Stimulated activated memory B cell treated with anti-CD40 and anti-IgM and Interleukin-4, amounts not matched to agents 10 μg/mL and 1 μg/mL and 100 μg/mL, for 72 hours (primary cell): ENCODE data around the gene CCNK.

Experiments used
- ATAC-seq: fragments of 150-1000 bp; cut with Tn5 transposase; 2 replicates; pipeline ENCODE4 v1.10.0; 2021
- H3K27ac Mint-ChIP-seq: one replicate; pipeline ENCODE4 v1.8.0; 2022; ENCODE audit warnings: mild to moderate bottlenecking, mixed read lengths
- H3K27me3 Mint-ChIP-seq: one replicate; pipeline ENCODE4 v1.8.0; 2022; ENCODE audit warnings: mixed read lengths
- H3K36me3 Mint-ChIP-seq: one replicate; pipeline ENCODE4 v1.8.0; 2022; ENCODE audit warnings: mixed read lengths
- H3K4me1 Mint-ChIP-seq: one replicate; pipeline ENCODE4 v1.8.0; 2022; ENCODE audit warnings: mixed read lengths
- H3K4me3 Mint-ChIP-seq: one replicate; pipeline ENCODE4 v1.8.0; 2022; ENCODE audit warnings: mild to moderate bottlenecking, moderate library complexity, mixed read lengths
- H3K9me3 Mint-ChIP-seq: one replicate; pipeline ENCODE4 v1.8.0; 2022; ENCODE audit warnings: mixed read lengths

The CCNK gene

DNA sequence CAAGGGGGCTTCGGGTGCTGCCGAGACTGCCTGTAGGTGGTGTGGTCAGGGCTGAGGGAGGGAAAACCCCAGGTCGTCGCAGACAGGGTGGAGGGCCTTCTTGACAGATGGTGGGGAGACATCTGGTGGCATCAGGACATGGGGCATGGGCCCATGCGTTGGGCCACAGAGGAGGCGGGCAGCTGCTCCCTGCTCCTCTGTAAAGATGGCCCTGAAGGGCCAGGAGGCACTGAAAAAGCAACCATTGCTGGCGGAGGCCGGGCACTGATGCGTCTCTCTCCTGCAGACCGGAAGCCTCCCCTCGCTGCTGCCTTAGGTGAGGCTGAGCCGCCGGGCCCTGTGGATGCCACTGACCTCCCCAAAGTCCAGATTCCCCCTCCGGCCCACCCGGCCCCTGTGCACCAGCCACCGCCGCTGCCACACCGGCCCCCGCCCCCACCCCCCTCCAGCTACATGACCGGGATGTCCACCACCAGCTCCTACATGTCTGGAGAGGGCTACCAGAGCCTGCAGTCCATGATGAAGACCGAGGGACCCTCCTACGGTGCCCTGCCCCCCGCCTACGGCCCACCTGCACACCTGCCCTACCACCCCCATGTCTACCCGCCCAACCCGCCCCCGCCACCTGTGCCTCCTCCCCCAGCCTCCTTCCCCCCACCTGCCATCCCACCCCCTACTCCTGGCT lies 28.8 kb downstream of the CCNK start:
- Mint-ChIP-seq H3K4me1 (peaks cover 13% of the 10 kb centered on the region), H3K27ac (peak overlapping the region; percentile 30), H3K4me3 (no peak overlapping the region), H3K36me3 (peaks cover 47% of the 10 kb centered on the region), H3K9me3 (no peaks in the 10 kb centered on the region), H3K27me3 (no peaks in the 10 kb centered on the region)
- no peak for ATAC-seq

DNA sequence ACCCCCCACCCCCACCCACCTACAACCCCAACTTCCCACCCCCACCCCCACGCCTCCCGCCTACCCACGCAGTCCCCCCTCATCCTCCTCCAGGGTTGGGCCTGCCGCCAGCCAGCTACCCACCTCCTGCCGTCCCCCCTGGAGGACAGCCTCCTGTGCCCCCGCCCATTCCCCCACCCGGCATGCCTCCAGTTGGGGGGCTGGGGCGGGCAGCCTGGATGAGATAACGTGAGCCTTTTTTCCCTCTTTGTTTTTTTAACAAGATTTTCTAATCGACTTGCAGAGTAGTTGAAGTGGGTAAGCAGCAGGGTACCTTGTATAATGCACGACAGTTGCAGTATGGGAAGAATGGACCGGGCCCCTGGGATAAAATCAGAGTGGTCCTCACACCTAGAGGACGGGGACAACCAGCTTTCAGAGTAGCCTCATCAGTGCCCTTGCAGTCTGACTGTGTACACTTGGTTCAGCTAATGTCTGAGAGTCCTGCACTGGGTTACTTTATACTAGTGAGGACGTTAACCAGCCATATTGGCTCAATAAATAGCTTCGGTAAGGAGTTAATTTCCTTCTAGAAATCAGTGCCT lies 29.4 kb downstream of the CCNK start:
- no peak for ATAC-seq
- no peak overlapping the region for H3K4me3 Mint-ChIP-seq
- H3K27me3 Mint-ChIP-seq: no peaks in the 10 kb centered on the region
- H3K36me3 Mint-ChIP-seq: peaks cover 41% of the 10 kb centered on the region
- no peak overlapping the region for H3K27ac Mint-ChIP-seq
- no peaks in the 10 kb centered on the region for H3K9me3 Mint-ChIP-seq
- H3K4me1 Mint-ChIP-seq: peaks cover 13% of the 10 kb centered on the region

DNA sequence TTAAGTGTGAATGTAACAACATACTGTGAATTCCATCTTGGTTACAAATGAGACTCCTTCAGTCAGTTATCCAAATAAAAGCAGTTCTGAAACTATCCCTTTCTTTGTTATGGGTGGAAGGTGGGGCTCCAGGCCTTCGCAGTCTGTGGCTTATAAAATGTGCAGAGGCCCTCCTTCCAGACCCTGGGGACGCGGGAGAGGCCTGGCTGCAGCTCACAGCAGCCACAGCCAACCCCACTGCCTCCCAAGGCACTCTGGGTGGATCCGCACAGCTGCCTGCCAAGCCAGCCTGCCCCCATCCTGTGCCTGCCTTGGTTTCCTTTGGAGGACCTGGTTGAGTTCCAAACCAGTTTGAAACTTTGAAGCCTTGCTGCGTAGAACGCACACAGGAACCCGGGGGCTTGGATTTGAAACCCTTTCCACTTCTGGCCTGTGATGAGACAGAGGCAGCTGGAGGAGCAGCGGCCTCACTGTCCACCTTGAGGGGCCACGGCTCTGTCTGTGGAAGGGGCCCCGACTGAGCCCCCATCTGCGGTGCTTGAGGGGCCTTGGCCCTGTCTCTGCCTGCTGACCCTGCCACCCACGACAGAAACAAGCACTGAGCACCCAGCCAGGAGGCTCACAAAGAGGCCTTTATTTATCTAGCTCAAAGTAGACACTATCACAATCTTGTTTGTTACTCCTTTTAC lies 30.4 kb downstream of the CCNK start:
- Mint-ChIP-seq H3K4me1 (peaks cover 13% of the 10 kb centered on the region), H3K27ac (no peak overlapping the region), H3K27me3 (no peaks in the 10 kb centered on the region), H3K4me3 (no peak overlapping the region), H3K9me3 (no peaks in the 10 kb centered on the region), H3K36me3 (peaks cover 32% of the 10 kb centered on the region)
- no peak for ATAC-seq

DNA sequence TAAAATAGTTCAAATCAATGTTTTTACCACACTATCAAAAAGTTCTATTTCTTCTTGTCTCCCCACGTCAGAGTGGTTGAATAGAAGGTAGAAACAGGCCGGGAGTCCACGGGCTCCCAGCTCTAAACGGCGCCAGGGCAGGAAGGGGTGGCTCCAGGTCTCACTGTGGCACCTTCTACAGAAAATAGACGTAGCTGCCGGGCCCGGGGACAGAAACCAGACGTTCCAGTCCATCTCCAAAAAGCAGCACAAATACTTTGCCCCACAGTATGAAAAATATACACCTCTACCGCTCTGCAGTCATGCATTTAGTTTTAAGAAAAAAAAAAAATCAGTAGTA lies 30.9 kb downstream of the CCNK start:
- H3K36me3 Mint-ChIP-seq: peaks cover 27% of the 10 kb centered on the region
- no peaks in the 10 kb centered on the region for H3K9me3 Mint-ChIP-seq
- no peak for ATAC-seq
- no peaks in the 10 kb centered on the region for H3K27me3 Mint-ChIP-seq
- no peak overlapping the region for H3K27ac Mint-ChIP-seq
- no peak overlapping the region for H3K4me3 Mint-ChIP-seq
- peaks cover 13% of the 10 kb centered on the region for H3K4me1 Mint-ChIP-seq

DNA sequence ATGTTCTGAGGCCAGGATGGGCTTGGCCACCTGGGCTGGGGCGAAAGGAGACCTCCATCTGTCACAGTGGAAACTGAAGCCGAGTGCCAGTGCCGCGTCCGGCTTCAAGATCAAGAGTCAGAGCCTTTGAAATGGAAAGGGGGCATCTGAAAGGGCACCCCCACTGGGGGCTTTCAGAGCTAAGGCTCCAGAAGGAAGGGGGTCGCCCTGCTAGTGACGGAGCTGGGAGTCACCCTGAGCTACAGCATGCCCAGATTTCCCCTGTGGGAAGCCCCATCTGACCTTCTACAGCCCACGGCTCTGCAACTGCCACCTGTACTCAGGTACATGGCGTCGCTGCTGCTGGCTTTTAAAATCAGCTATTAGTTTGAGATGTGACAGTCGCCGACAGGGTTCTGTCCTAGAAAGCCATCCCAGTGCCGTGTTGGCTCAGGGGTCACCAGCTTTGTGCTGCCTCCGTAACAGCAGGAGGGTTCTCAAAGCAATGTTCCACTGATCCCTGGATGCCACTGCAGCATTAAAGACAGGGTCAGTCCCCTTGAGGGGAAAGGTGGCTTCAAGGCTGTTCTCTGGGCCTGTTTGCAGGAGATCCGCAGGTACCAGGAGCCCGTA lies 31.5 kb downstream of the CCNK start:
- Mint-ChIP-seq H3K4me1 (peaks cover 13% of the 10 kb centered on the region), H3K27me3 (no peaks in the 10 kb centered on the region), H3K27ac (no peak overlapping the region), H3K4me3 (no peak overlapping the region), H3K36me3 (peaks cover 21% of the 10 kb centered on the region), H3K9me3 (no peaks in the 10 kb centered on the region)
- ATAC-seq: no peak

DNA sequence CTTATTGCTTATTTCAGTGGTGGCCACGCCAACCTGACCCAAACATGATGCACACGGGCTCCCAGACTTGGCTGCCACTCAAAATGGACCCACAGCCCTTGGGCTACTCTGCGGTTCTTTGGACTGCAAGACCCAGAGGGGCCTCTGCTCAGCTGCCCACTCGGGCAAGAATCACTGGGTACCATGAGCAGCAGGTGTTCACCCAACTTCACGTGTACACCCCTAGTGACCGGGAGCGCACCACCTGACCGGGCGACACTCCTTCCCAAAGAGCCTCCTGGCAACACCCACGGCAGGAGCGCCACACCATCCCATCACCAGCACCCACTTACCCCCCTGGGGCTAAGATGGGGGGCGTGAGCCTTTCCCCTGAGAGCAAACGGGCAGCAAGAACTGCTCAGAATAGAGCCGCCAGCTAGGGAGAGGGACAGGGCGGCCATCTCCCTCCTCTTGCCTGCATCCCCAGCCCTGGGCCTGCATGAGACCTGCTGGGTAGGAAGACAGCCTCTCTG lies 32.0 kb downstream of the CCNK start:
- Mint-ChIP-seq H3K4me1 (peaks cover 13% of the 10 kb centered on the region), H3K36me3 (peaks cover 16% of the 10 kb centered on the region), H3K9me3 (no peaks in the 10 kb centered on the region), H3K4me3 (no peak overlapping the region), H3K27me3 (no peaks in the 10 kb centered on the region), H3K27ac (no peak overlapping the region)
- no peak for ATAC-seq

DNA sequence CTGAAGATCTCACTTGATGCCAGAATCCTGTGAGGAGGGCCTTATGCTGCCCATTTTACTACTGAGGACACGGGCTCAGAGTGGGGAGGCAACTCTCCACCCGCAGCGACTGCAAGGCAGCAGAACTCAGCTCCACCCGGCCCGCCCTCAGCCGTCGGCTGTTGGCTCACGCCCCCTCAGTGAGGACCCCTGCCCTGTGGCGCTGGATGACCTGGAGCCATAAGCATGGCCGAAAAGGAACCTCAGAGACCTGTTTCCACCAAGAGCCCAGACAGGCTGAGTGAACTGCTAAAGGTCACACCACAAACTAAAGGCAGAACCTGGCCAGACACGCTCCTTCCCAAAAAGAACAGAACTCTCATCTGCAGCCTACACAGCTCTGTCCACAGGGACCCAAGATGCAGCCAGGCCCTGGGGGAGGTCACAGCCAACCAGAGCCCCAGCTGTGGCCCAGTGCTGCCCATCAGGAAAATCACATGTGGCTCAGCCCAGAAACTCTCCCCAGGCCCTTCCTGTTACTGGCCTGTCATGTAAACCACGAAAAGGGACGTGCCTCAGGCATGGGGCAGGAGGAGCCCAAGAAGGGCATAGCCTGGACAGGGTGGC lies 32.8 kb downstream of the CCNK start:
- H3K27me3 Mint-ChIP-seq: no peaks in the 10 kb centered on the region
- H3K36me3 Mint-ChIP-seq: peaks cover 8% of the 10 kb centered on the region
- peak overlapping the region; percentile 48 for H3K27ac Mint-ChIP-seq
- no peak for ATAC-seq
- no peak overlapping the region for H3K4me3 Mint-ChIP-seq
- H3K9me3 Mint-ChIP-seq: no peaks in the 10 kb centered on the region
- H3K4me1 Mint-ChIP-seq: peaks cover 13% of the 10 kb centered on the region

DNA sequence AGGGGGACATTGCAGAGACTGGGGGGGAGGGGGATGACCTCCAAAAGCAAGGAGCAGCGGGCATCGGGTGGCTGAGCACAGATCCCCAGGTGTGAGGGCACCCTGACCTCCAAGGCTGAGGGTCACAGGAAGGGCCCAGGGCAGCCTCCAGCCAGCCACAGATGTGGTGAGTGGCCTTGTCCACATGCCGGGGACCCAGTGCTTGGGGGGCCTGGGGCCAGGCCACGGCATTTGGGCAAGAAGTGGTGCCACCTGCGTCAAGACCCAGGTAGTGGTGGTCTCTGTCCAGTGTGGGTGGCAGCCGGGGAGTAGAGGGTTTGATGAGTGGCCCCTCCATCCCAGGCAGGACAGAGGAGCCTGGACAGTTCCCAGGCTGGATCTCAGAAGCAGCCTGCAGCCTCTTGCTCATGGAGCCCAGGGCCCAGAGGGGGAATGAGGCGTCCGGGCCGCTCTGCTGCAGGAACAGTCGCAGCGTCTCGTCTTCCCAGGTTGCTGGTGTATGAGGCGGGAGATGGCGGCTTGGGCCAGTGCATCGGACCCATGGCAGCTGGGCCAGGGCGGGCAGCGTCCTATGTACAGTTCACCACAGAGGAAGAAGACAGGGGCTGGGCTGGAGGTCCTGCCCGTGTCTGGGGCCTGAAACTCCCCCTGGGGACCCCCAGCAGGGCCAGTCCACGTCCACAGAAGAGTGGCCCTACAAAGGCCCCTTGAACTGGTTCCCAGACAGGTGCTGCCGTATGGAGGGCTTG lies 33.5 kb downstream of the CCNK start:
- no peak overlapping the region for H3K4me3 Mint-ChIP-seq
- ATAC-seq: no peak
- H3K27me3 Mint-ChIP-seq: no peaks in the 10 kb centered on the region
- H3K36me3 Mint-ChIP-seq: peaks cover under 1% of the 10 kb centered on the region
- no peaks in the 10 kb centered on the region for H3K9me3 Mint-ChIP-seq
- peaks cover 13% of the 10 kb centered on the region for H3K4me1 Mint-ChIP-seq
- peak overlapping the region; percentile 48 for H3K27ac Mint-ChIP-seq

DNA sequence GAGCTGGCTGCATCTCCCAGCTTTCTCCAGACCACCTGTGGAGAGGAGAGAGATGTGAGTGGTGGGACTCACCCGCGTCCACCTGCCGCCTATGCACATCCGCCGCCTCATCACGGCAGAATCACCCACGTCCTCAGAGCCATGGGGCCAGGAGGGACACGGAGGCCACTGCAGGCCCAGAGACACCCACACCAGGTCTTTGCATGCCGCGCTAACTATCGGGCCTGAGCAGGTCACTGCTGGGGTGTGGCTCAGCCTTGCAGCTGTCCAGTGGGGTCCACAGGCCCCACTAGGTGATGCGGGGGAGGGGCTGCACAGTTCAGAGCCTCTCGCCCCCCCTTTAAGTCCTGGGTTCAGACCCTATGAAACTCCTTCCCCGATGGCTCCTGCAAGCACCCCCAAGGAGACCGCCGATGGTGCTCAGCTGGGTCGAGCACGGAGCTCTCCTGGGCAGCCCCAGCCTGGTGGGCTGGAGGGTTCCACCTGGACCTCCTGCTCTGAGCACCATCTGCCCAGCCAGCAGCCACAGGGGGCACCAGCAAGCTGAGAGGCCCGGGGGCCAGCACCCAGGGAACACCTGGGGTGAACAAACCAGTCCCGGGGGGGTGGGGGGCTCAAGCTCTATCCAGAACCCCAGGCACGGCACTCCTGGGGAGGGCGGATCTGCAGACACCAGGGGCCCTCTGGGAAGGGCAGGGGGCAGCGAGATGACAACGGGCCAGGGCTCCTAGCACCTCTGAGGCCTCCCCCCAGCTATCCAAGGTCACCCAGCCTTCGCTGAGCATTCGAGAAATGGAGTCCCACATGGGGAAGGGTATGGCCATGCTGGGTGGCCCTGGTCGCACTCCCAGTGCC lies 34.3 kb downstream of the CCNK start:
- Mint-ChIP-seq H3K4me1 (peaks cover 13% of the 10 kb centered on the region), H3K9me3 (no peaks in the 10 kb centered on the region), H3K27me3 (no peaks in the 10 kb centered on the region), H3K36me3 (no peaks in the 10 kb centered on the region), H3K27ac (no peak overlapping the region), H3K4me3 (no peak overlapping the region)
- no peak for ATAC-seq

DNA sequence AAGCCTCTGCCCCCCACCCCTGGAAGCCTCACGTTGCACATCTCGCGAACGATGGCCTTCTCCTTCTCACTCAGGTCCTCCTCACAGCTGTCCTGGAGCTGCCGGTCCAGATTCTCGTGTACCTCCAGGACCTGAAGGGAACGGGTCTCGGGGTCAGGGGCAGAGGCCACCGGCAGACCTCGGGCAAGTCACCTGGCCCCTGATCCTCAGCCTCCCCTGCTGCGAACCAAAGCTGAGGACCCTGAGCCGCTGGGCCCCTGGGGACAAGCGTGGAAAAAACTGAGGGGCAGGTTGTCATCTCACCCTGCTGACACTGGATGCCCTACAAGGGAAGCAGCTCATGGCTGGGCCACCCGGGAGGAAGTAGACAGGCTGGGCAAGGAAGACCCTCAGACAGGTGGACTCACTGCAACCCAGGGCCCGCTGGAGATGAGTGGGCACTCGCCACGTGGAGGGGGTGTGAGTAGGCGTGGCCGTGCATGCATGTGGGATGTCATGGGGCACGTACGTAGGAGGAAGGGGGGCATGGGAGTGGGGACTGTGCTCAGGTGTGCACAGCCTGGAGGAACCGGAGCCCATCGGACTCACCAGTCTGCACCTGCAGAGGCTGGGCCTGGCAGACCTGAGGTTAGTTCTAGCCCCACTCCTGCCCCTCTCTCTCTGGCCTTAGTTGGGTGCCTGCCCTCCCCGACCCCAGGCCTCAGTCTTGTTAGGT lies 35.1 kb downstream of the CCNK start:
- no peak overlapping the region for H3K4me3 Mint-ChIP-seq
- H3K27me3 Mint-ChIP-seq: no peaks in the 10 kb centered on the region
- ATAC-seq: no peak
- H3K36me3 Mint-ChIP-seq: no peaks in the 10 kb centered on the region
- H3K9me3 Mint-ChIP-seq: no peaks in the 10 kb centered on the region
- peaks cover 13% of the 10 kb centered on the region for H3K4me1 Mint-ChIP-seq
- H3K27ac Mint-ChIP-seq: no peak overlapping the region

DNA sequence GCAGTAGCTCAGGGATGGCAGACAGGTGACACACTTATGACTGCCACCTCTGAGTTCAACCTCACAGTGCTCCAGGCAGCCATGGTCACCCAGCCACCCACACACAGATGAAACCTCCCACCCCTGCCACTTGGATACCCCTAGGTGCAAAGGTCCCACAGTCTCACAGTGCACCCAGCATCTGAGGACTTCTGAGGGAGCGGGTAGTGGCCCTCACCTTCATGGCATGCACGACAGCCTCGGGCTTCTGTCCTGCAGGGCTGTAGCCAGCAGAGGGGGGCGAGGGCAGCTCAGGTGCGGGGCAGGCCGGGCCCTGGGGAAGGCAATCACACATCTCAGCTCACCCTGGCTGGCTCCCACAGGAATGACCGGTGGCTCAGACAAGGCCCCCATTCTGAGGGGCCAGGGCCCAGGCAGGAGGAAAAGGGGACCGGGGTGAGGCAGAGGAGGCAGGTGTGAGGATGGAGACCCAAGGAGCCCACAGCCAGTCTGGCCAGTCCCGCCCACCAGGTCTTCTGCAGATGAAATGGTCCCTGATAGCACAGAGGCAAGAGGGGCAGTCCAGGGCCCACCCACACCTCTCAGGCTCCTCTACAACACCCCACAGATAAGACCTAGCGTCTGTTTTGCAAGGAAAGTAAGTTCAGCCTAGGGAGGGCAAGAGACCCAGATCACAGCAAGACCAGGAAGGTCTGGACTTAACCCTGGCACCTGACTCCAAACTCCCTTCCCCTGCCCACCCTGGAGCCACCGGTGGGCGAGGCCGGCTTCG lies 35.8 kb downstream of the CCNK start:
- Mint-ChIP-seq H3K9me3 (no peaks in the 10 kb centered on the region), H3K4me3 (no peak overlapping the region), H3K27ac (no peak overlapping the region), H3K27me3 (no peaks in the 10 kb centered on the region), H3K36me3 (no peaks in the 10 kb centered on the region), H3K4me1 (peaks cover 13% of the 10 kb centered on the region)
- ATAC-seq: no peak

DNA sequence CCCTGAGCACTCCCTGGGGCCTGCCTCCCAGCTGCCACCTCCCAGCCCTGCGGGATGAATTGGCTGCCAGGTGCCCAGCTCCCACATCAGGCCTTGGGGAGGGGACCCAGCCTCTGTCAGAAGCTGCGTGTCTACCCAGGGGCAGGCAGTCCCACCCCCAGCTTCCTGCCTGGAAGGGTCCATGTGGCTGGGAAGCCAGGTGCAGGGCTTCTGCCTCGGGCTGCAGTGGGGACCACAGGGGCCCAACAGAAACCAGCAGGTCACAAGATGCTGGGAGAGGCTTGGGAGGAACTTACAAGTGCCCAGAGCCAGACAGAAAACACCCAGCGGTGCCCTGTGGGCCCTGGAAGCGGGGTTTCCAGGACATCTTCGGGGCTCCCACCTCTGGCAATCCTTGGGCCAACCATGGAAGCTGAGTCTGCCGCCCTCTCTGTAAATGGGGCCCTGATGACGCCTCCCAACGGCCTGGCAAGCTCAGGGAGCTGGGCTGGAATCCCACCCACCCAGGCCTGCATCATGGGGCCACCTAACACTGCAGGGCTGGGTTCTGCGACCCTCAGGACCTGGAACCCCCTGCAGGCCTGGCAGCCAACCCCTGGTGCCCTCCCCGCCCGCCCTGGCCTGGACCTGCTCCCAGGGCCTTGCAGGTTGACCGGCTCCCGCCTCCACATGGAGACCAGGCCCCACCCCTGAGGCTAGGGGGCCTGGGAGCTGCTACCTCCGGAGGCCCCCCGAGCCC lies 36.6 kb downstream of the CCNK start:
- H3K27ac Mint-ChIP-seq: no peak overlapping the region
- H3K4me1 Mint-ChIP-seq: peaks cover 13% of the 10 kb centered on the region
- no peak for ATAC-seq
- H3K27me3 Mint-ChIP-seq: no peaks in the 10 kb centered on the region
- no peaks in the 10 kb centered on the region for H3K36me3 Mint-ChIP-seq
- no peak overlapping the region for H3K4me3 Mint-ChIP-seq
- no peaks in the 10 kb centered on the region for H3K9me3 Mint-ChIP-seq
